NT2/D1 (cell line): ENCODE measurements around the gene ERGIC3.

Experiments used
- YY1 ChIP-seq: IDR thresholded peaks from 2 replicates; pipeline ENCODE4 v1.6.1; 2011; ENCODE audit not compliant: insufficient read length, insufficient read depth
- ZNF274 ChIP-seq: IDR thresholded peaks from 2 replicates; pipeline ENCODE4 v1.6.1; 2011; ENCODE audit warnings: mild to moderate bottlenecking, low read depth, low read length

DNA sequence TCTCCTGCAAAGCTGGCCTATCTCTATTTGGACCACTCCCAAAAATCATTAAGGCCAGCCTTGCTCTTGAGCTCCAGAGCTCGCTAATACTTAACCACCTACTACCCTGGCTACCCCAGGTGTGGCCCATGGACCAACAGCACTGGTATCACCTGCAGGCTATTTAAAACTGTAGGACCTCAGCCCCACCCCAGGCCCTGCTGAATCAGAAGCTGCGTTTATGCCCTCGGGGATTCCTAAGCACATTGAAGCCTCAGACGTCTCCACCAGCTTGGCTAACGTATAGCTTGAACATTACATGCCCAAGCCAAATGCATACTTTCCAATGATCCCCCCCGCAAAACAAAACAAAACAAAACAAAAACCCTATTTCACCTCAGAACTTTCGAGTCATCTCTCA lies 54.0 kb downstream of the ERGIC3 start:
- TF ChIP-seq YY1 (no peak), ZNF274 (no peak)
